GM18502 (cell line): ENCODE measurements around the gene BMP7.
"Not testable (repeated sequence)": the region's sequence is repeated elsewhere in the genome, so short reads cannot be mapped to it uniquely, and the experiment has no call there.

Experiments used
- ATAC-seq: cut with Tn5 transposase; IDR thresholded peaks from one replicate; pipeline ENCODE4 v1.9.1; 2021; ENCODE audit warnings: mild to moderate bottlenecking; ENCODE audit not compliant: unreplicated experiment, poor library complexity

The BMP7 gene

GRCh38 chr20:57288651-57289277 lies 22.3 kb upstream of the BMP7 start:
- ATAC-seq = no peak

DNA sequence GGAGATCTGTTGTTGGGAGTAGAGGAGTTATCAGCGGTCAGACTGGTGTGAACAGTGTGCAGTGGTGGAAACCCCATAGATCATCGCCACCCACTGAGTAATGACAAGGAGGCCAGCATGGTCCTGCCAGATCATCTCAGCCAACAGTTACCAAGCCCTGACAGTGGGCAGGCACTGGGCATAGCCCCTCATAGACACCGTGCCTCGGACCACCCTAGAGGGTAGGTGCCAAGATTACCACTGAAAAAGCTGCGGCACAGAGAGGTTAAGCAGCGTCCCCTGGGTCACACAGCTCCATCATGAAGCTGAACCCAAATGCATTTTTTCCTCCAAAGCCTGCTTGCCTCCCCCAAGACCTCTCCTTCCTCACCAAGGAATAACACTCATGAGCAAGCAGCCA lies 21.5 kb upstream of the BMP7 start:
- ATAC-seq = no peak

- ATAC-seq = no peak
Observed at GRCh38 chr20:57287007-57287880, 20.8 kb upstream of the BMP7 start.

DNA sequence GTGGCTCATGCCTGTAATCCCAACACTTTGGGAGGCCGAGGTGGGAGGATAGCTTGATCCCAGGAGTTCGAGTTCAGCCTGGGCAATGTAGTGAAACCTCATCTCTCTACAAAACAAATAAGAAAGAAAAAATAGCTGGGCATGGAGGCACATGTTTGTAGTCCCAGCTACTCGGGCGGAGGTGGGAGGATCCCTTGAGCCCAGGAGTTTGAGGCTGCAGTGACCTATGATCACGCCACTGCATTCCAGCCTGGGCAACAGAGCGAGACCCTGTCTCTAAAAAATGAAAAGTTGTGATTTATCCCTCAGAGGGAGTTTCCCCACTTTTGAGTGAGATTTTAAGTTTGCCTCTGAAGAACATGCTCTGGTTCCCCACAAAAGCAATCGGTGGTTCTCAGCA lies 17.4 kb upstream of the BMP7 start:
- ATAC-seq = no peak

- no peak for ATAC-seq
Observed at GRCh38 chr20:57282670-57283361, 16.4 kb upstream of the BMP7 start.

GRCh38 chr20:57281900-57282299 lies 15.5 kb upstream of the BMP7 start:
- no peak for ATAC-seq

- ATAC-seq = no peak
Observed at GRCh38 chr20:57280221-57280620, 13.8 kb upstream of the BMP7 start.

- ATAC-seq = not testable (repeated sequence)
Observed at GRCh38 chr20:57279548-57279947, 13.1 kb upstream of the BMP7 start.

GRCh38 chr20:57278457-57278856 lies 12.0 kb upstream of the BMP7 start:
- ATAC-seq = no peak

GRCh38 chr20:57277398-57278105 lies 11.1 kb upstream of the BMP7 start:
- no peak for ATAC-seq

GRCh38 chr20:57276221-57276620 lies 9.8 kb upstream of the BMP7 start:
- no peak for ATAC-seq

DNA sequence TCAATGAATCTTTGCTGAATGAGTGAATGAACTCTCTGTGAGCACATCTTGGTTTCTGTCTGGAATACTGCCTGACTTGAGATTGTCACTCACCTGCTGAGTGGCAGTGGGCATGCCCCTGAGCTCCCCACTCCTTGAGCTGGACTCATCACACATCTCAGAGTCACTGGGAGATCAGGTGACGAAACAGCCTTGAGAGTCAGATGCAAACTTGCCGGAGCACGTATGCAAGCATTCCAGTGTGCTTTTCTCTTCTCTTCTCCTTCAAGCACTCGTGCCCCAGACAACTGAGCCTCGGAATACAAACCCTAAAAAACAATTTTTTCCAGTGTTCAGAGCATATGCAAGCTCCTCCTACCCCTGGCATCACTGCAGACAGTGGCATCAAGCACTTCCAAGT lies 9.4 kb upstream of the BMP7 start:
- no peak for ATAC-seq

DNA sequence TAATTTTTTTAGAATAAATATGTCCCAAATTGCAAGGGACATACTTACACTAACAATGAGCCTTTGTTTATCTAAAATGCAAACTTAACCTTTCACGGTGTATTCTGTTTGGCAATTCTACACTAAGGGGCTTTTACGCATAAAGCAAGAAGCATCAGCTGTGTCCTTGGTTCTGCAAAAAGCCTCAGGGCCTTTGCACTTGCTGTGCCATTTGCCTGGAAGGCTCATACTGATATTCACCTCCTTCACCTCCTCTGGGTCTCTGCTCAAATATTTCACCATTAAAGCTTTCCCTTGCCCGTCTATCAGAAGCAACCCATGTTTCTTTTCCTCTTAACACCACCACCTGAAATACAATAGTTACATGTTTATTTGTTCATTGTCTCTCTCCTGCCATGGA lies 8.9 kb upstream of the BMP7 start:
- no peak for ATAC-seq

DNA sequence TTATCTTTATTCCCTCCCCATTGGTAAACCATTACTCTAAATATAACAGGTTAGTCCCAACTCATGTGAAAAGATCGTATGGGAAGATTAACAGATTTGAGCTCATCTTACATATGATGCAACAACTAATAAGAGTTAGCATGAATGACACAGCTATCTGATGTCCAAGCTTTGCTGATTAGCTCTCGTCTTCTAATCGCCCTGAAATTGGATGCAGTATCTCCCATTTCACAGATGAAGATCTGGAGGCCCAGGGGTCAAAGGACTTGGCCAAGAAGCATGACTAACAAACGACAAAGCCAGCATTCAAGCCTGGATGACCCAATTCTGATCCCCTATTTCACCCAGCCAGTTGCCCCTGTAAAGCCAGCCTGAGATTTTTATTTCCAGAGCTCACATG lies 8.4 kb upstream of the BMP7 start:
- ATAC-seq = no peak

GRCh38 chr20:57274299-57274698 lies 7.9 kb upstream of the BMP7 start:
- no peak for ATAC-seq

DNA sequence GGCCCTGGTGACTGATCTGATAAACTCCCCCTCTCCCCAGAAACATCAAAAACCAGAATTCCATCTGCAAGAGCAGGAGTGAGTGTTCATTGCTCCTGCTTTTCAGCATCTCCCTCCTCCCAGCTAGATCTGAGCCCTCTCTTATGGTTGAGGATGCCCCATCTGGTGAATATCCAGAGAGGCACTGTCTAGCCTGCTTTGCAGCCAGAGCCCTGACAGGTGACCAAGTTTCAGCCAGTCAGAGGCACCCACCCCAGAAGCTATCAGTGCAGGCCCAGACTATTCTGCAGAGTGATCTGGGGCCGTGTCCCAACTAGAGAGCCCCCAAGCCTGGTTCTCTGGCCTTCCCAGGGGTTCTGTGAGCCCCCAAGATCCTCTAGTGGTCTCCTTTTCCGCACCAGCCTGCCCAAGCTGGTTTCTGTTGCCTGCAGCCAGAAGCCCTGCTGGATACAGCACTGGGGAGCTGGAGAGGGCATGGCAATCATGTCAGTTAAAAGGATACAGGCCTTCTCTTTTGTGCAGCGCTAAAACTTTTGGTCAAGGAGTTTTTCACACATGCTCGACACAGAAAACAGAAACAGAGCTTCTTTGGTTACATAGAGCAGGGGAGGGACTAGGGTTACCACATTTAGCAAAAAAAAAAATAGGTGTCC lies 6.6 kb upstream of the BMP7 start:
- ATAC-seq = no peak

DNA sequence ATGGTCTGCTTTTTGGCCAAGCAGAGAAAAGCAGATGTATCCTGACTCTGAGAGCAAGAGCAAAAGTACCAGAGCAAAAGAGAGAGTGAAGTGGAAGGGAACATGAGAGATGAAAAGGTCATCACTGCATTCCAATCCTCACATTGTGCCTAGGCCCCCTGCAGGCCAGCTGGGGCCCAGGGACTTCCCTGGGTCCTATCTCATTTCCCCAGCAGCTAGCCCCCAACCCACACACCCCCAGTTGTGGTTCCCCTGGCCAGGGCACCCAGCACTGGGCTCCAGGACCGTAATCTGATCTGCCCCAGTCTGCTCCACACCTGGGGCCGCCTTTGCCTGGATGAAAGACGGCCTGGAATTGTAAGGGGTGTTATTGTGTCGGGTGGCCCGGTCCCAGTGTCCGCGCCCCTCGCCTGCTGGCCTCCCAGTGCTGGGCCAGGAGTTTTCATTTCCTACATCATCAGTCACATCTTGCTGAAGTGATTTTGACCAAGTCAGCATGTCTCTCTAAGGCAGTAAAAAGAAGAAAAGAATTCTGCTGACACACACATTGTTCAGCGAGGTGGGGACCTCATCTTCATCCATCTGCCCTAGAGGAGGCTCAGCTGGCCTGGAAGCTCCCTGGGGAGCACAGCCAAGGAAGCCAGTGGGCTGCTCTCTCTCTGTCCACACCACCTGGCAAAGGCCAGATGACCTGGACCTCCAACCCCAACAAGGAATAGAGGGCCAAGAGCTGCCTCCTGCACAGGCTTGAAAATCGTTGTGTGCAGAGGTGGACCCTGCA lies 4.0 kb upstream of the BMP7 start:
- ATAC-seq = no peak

- ATAC-seq = no peak
Observed at GRCh38 chr20:57269148-57269984, 2.9 kb upstream of the BMP7 start.
